Common myeloid progenitor, CD34-positive (primary cell): ENCODE measurements around the gene LRRC23.
A peak's percentile ranks its signal among the peaks of the same experiment; 100 is the strongest.

ENCODE experiments used
- CTCF ChIA-PET: fragments of 350-600 bp; sonication (Branson Sonifier 250); formaldehyde crosslinking; loops from one replicate; lab custom pipeline; 2021; ENCODE audit warnings: antibody characterized with exemption; lab: Charles Lee
- POLR2A ChIA-PET: fragments of 350-600 bp; sonication (Branson Sonifier 250); formaldehyde crosslinking; loops from one replicate; lab custom pipeline; 2021; ENCODE audit warnings: antibody characterized with exemption; lab: Charles Lee
- DNase-seq, 3 donors: peaks; one replicate each; pipeline versions ENCODE4 v3.0.0 to v3.0.0-alpha.2; 2013
- H3K27ac ChIP-seq, 2 experiments: 1 replicate in 1 of 2; 2 replicates in 1 of 2; pipeline ENCODE4 v1.7.0; 2013; ENCODE audit warnings: inconsistent platforms in 2 of 2, low read length in 2 of 2, mild to moderate bottlenecking in 2 of 2, low read depth in 1 of 2, moderate library complexity in 1 of 2; ENCODE audit not compliant: severe bottlenecking in 2 of 2, insufficient read depth in 1 of 2, poor library complexity in 1 of 2
- H3K27me3 ChIP-seq, 5 experiments: replicated peaks in 2 of 5; 1 replicate in 3 of 5; 2 replicates in 2 of 5; pipeline versions ENCODE4 v1.6.1 to v1.7.0; 2013; ENCODE audit warnings: low read length in 4 of 5, mild to moderate bottlenecking in 2 of 5, moderate library complexity in 2 of 5, inconsistent platforms in 1 of 5; ENCODE audit not compliant: insufficient read depth in 5 of 5, control insufficient read depth in 4 of 5
- H3K36me3 ChIP-seq, 4 experiments: 1 replicate in 2 of 4; 2 replicates in 2 of 4; pipeline versions ENCODE4 v1.6.1 to v1.7.0; 2013; ENCODE audit warnings: low read length in 3 of 4, control low read depth in 1 of 4, mild to moderate bottlenecking in 1 of 4; ENCODE audit not compliant: control insufficient read depth in 4 of 4, insufficient read depth in 4 of 4
- H3K4me1 ChIP-seq, 4 experiments: 1 replicate in 3 of 4; 2 replicates in 1 of 4; pipeline versions ENCODE4 v1.6.1 to v1.7.1; 2013; ENCODE audit warnings: low read length in 3 of 4, mild to moderate bottlenecking in 3 of 4, control low read depth in 1 of 4, inconsistent platforms in 1 of 4, moderate library complexity in 1 of 4; ENCODE audit not compliant: control insufficient read depth in 4 of 4, insufficient read depth in 4 of 4; ENCODE audit errors: control extremely low read depth in 1 of 4
- H3K4me3 ChIP-seq, 7 experiments: 1 replicate in 4 of 7; 2 replicates in 3 of 7; pipeline versions ENCODE4 v1.5.1 to v1.7.0; 2013; ENCODE audit warnings: mild to moderate bottlenecking in 7 of 7, low read length in 6 of 7, moderate library complexity in 6 of 7, inconsistent platforms in 2 of 7, low read depth in 2 of 7, control low read depth in 1 of 7; ENCODE audit not compliant: insufficient read depth in 4 of 7, control insufficient read depth in 1 of 7; ENCODE audit errors: extremely low read depth in 1 of 7
- H3K9me3 ChIP-seq, 5 experiments: 1 replicate in 4 of 5; 2 replicates in 1 of 5; pipeline versions ENCODE4 v1.6.1 to v1.7.1; 2013; ENCODE audit warnings: low read length in 4 of 5, mild to moderate bottlenecking in 2 of 5, inconsistent platforms in 1 of 5, low read depth in 1 of 5, moderate library complexity in 1 of 5; ENCODE audit not compliant: control insufficient read depth in 4 of 5, insufficient read depth in 2 of 5; ENCODE audit errors: control extremely low read depth in 1 of 5
- WGBS: methylation state at CpG from one replicate; pipeline ENCODE4 v1.1.5; 2013; ENCODE audit not compliant: insufficient coverage; 5-methylcytosine and 5-hydroxymethylcytosine counted together

LRRC23 gene

GRCh38 chr12:6958609-6959057, 54.0 kb downstream of the LRRC23 start:
- peaks cover 13 to 96% (median 95%) of the 10 kb centered on the region in 4 experiments for H3K4me1 ChIP-seq
- CTCF ChIA-PET: interaction anchor here (0.7 to 13.5 kb wide), 8 partner anchors 8 to 151 kb away, joined by 3 to 441 read pairs (median 4); partner anchors contain the start of genes C12orf57, C1RL, PTPN6 and RNU7-1
- peak overlapping the region; percentile 46 to 77 for H3K27ac ChIP-seq
- no peaks in the 10 kb centered on the region for H3K9me3 ChIP-seq
- H3K36me3 ChIP-seq: peaks cover 14 to 72% (median 44%) of the 10 kb centered on the region in 4 experiments
- WGBS: 21% methylated on average over 5 of the region's 10 CpGs
- peak in 2 of 3 donors; percentile 6 to 33 for DNase-seq
- H3K4me3 ChIP-seq: peak overlapping the region in 6 of 7 experiments; percentile 3 to 58 (median 30)
- H3K27me3 ChIP-seq: no peaks in the 10 kb centered on the region
- POLR2A ChIA-PET: interaction anchor here (1.0 to 1.9 kb wide), 5 partner anchors 9 to 192 kb away, joined by 3 to 26 read pairs (median 4); partner anchors contain the start of genes C12orf57, RNU7-1 and USP5

GRCh38 chr12:6959058-6959804, 54.6 kb downstream of the LRRC23 start:
- Histone ChIP-seq H3K9me3 (no peaks in the 10 kb centered on the region), H3K36me3 (peaks cover 14 to 72% (median 44%) of the 10 kb centered on the region in 4 experiments), H3K27ac (peak overlapping the region; percentile 46 to 77), H3K4me3 (peak overlapping the region in 4 of 7 experiments; percentile 46 to 64 (median 55)), H3K27me3 (no peaks in the 10 kb centered on the region), H3K4me1 (peaks cover 12 to 92% (median 91%) of the 10 kb centered on the region in 4 experiments)
- ChIA-PET POLR2A (interaction anchor here (1.0 to 1.9 kb wide), 5 partner anchors 10 to 192 kb away, joined by 3 to 26 read pairs (median 4); partner anchors contain the start of genes C12orf57, RNU7-1 and USP5), CTCF (interaction anchor here (0.7 to 13.5 kb wide), 7 partner anchors 9 to 150 kb away, joined by 3 to 441 read pairs (median 4); partner anchors contain the start of genes C12orf57, C1RL, PTPN6 and RNU7-1)
- 14% methylated on average over 12 of the region's 24 CpGs for WGBS
- DNase-seq: peak in 2 of 3 donors; percentile 90 to 93

GRCh38 chr12:6959805-6960592, 55.4 kb downstream of the LRRC23 start:
- peak overlapping the region in 3 of 7 experiments; percentile 52 to 64 (median 58) for H3K4me3 ChIP-seq
- CTCF ChIA-PET: interaction anchor here (1.1 to 13.5 kb wide), 5 partner anchors 9 to 136 kb away, joined by 3 to 441 read pairs (median 7); partner anchors contain the start of genes C12orf57, PTPN6, RNU7-1 and SPSB2
- H3K9me3 ChIP-seq: no peaks in the 10 kb centered on the region
- peaks cover 14 to 71% (median 41%) of the 10 kb centered on the region in 4 experiments for H3K36me3 ChIP-seq
- 83% methylated on average over 11 of the region's 26 CpGs for WGBS
- no peak for DNase-seq
- POLR2A ChIA-PET: interaction anchor here (1.0 to 2.8 kb wide), 3 partner anchors 11 to 16 kb away, joined by 6 to 42 read pairs (median 26); partner anchors contain the start of genes C12orf57 and RNU7-1
- H3K27ac ChIP-seq: peak overlapping the region in 1 of 2 experiments; percentile 77
- H3K4me1 ChIP-seq: peaks cover 11 to 92% (median 89%) of the 10 kb centered on the region in 4 experiments
- no peaks in the 10 kb centered on the region for H3K27me3 ChIP-seq

GRCh38 chr12:6960593-6961277, 56.1 kb downstream of the LRRC23 start:
- H3K4me1 ChIP-seq: peaks cover 9 to 91% (median 83%) of the 10 kb centered on the region in 4 experiments
- H3K27ac ChIP-seq: peak overlapping the region; percentile 55 to 73
- H3K36me3 ChIP-seq: peaks cover 18 to 70% (median 42%) of the 10 kb centered on the region in 4 experiments
- POLR2A ChIA-PET: interaction anchor here (1.5 to 2.8 kb wide), 3 partner anchors 9 to 17 kb away, joined by 4 to 42 read pairs (median 17); partner anchors contain the start of genes C12orf57, PTPN6 and RNU7-1
- WGBS: 93% methylated on average over 10 of the region's 13 CpGs
- H3K9me3 ChIP-seq: no peaks in the 10 kb centered on the region
- H3K4me3 ChIP-seq: peak overlapping the region in 1 of 7 experiments; percentile 7
- no peaks in the 10 kb centered on the region for H3K27me3 ChIP-seq
- peak in 1 of 3 donors; percentile 19 for DNase-seq
- CTCF ChIA-PET: interaction anchor here (1.1 to 13.5 kb wide), 5 partner anchors 16 to 135 kb away, joined by 3 to 441 read pairs (median 7); partner anchors contain the start of genes C12orf57, PTPN6, RNU7-1 and SPSB2

- Histone ChIP-seq H3K9me3 (no peaks in the 10 kb centered on the region), H3K27ac (peak overlapping the region; percentile 55 to 73), H3K36me3 (peaks cover 16 to 70% (median 40%) of the 10 kb centered on the region in 4 experiments), H3K4me3 (peak overlapping the region in 3 of 7 experiments; percentile 29 to 54 (median 38)), H3K27me3 (no peaks in the 10 kb centered on the region), H3K4me1 (peaks cover 9 to 87% (median 78%) of the 10 kb centered on the region in 4 experiments)
- 42% methylated on average over 23 of the region's 24 CpGs for WGBS
- ChIA-PET CTCF (interaction anchor here (0.9 to 13.5 kb wide), 10 partner anchors 16 to 135 kb away, joined by 3 to 441 read pairs (median 6); partner anchors contain the start of genes C12orf57, PTPN6, RNU7-1 and SPSB2), POLR2A (interaction anchor here (1.2 to 2.8 kb wide), 4 partner anchors 9 to 17 kb away, joined by 3 to 42 read pairs (median 10); partner anchors contain the start of genes C12orf57, EMG1, PTPN6 and RNU7-1)
- DNase-seq: peak; percentile 75 to 89 (median 85)
Observed at GRCh38 chr12:6961278-6961694, 56.7 kb downstream of the LRRC23 start.
